ENCODE measurements around the gene HTR3D. TPM values are rescaled to one million over a fixed set of nuclear protein-coding genes. Genes with fewer than 3 reads are reported as not detected.
"Not testable (repeated sequence)": the region's sequence is repeated elsewhere in the genome, so short reads cannot be mapped to it uniquely, and the experiment has no call there.

Gene HTR3D
- total RNA-seq, 4 donors from 2014 or later: not detected

DNA sequence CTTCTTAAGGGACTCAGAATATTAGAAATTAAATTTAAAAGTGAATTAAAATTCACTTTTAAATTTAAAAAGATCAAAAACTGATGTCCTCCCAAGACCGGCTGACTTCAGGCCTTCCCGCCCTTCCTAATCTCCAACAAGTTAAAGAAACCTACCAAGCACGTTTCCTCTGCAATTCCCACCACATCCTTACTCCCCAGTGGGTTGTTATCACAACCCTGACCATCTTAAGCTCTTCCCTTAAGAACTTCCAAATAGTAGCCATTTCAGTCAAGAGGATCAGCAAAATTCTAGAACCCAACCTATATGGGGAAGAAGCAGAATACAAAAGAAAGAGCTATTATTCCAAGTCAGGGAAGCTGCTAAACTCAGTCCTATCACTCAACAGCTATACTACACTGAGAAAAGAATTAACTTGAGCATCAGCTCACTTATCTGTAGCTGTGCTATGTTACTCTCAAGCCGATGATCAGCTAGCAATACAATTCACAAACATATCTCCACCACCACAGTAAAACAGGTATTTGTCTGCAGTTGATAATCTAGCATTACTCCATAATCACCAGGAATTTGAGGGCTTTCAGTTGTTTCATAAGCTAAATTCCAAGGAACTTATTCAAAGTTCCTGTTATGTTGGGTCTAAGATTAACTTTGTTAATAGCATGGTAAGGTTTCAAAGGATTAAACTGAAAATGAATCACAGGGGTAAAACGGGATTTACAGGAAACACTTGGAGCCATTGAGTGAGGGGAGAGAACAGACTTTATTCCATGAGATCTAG is 28.2 kb upstream of the HTR3D start:
- DNase-seq (ENCODE audit: low spot score in 2 of 2): no peak
- WGBS, 2 donors: 87 to 88% methylated on average over 5 of the region's 5 CpGs
- TF ChIP-seq, protein P1, sequence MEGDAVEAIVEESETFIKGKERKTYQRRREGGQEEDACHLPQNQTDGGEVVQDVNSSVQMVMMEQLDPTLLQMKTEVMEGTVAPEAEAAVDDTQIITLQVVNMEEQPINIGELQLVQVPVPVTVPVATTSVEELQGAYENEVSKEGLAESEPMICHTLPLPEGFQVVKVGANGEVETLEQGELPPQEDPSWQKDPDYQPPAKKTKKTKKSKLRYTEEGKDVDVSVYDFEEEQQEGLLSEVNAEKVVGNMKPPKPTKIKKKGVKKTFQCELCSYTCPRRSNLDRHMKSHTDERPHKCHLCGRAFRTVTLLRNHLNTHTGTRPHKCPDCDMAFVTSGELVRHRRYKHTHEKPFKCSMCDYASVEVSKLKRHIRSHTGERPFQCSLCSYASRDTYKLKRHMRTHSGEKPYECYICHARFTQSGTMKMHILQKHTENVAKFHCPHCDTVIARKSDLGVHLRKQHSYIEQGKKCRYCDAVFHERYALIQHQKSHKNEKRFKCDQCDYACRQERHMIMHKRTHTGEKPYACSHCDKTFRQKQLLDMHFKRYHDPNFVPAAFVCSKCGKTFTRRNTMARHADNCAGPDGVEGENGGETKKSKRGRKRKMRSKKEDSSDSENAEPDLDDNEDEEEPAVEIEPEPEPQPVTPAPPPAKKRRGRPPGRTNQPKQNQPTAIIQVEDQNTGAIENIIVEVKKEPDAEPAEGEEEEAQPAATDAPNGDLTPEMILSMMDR (IDR thresholded peaks at IDR 0.05): no peak
- no peak for TF ChIP-seq POLR2A (IDR thresholded peaks at IDR 0.05)
- H3K4me3 ChIP-seq (ENCODE audit: low read depth, poor library complexity, severe bottlenecking): no peak overlapping the region
- intact Hi-C loops (cut with DNase I; ENCODE audit: low total_unique reads): no loop called here

DNA sequence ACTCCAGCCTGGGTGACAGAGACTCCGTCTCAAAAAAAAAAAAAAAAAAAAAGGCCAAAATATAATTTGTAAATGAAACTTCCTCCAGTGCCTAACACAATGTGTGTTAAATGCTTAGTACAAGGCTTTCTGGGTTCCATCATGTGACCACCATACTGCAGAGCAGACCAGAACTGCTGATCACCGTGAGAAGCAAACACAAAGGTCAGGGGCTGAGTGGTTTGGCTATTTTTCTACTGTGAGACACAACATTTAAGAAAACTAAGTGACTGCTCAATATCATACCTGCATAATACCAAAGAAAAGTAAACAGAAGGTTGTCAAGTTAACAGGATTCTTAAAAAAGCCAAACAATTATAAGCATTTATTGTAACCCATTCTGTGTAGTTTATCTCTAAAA is 27.1 kb upstream of the HTR3D start:
- no peak for DNase-seq (ENCODE audit: low spot score in 2 of 2)
- WGBS, 2 donors: 74 to 82% methylated on average over 2 of the region's 2 CpGs
- TF ChIP-seq, protein P1 (IDR thresholded peaks at IDR 0.05): no peak
- TF ChIP-seq POLR2A (IDR thresholded peaks at IDR 0.05): no peak
- H3K4me3 ChIP-seq (ENCODE audit: low read depth, poor library complexity, severe bottlenecking): no peak overlapping the region
- intact Hi-C loops (cut with DNase I; ENCODE audit: low total_unique reads): no loop called here

GRCh38 chr3:184005941-184006507 is 25.5 kb upstream of the HTR3D start:
- 21 to 23% methylated on average over 11 of the region's 11 CpGs for WGBS, 2 donors
- peak; percentile 71 to 91 for DNase-seq (ENCODE audit: low spot score in 2 of 2)

GRCh38 chr3:184007143-184007813 is 24.3 kb upstream of the HTR3D start:
- WGBS, 2 donors: 55 to 67% methylated on average over 11 of the region's 11 CpGs
- DNase-seq (ENCODE audit: low spot score in 2 of 2); intact Hi-C loops (cut with DNase I; ENCODE audit: low total_unique reads); H3K4me3 ChIP-seq (ENCODE audit: low read depth, poor library complexity, severe bottlenecking): not testable (repeated sequence)

More at GRCh38 chr3:184005941-184006507, 25.5 kb upstream of the HTR3D start:
- H3K4me3 ChIP-seq (ENCODE audit: low read depth, poor library complexity, severe bottlenecking): no peak overlapping the region
- TF ChIP-seq POLR2A (IDR thresholded peaks at IDR 0.05): no peak
- TF ChIP-seq, protein P1 (IDR thresholded peaks at IDR 0.05): no peak
- intact Hi-C loops (cut with DNase I; ENCODE audit: low total_unique reads): no loop called here

- no peak for DNase-seq (ENCODE audit: low spot score in 2 of 2)
- H3K4me3 ChIP-seq (ENCODE audit: low read depth, poor library complexity, severe bottlenecking): no peak overlapping the region
- intact Hi-C loops (cut with DNase I; ENCODE audit: low total_unique reads): no loop called here
- WGBS, 2 donors: 36% methylated on average over 3 of the region's 3 CpGs
- TF ChIP-seq, protein P1 (IDR thresholded peaks at IDR 0.05): no peak
- no peak for TF ChIP-seq POLR2A (IDR thresholded peaks at IDR 0.05)
Observed at GRCh38 chr3:184008161-184008560, 23.4 kb upstream of the HTR3D start.

GRCh38 chr3:184011230-184011876 is 20.2 kb upstream of the HTR3D start:
- no peak overlapping the region for H3K4me3 ChIP-seq (ENCODE audit: low read depth, poor library complexity, severe bottlenecking)
- no peak for DNase-seq (ENCODE audit: low spot score in 2 of 2)
- TF ChIP-seq, protein P1 (IDR thresholded peaks at IDR 0.05): no peak
- TF ChIP-seq POLR2A (IDR thresholded peaks at IDR 0.05): no peak
- WGBS, 2 donors: 47 to 54% methylated on average over 4 of the region's 4 CpGs
- intact Hi-C loops (cut with DNase I; ENCODE audit: low total_unique reads): no loop called here
